Measurements from ENCODE around the gene VAPB. TPM values are rescaled to one million over a fixed set of nuclear protein-coding genes. Genes with fewer than 3 reads are reported as not detected.

Gene VAPB
- total RNA-seq, 1 donor from 2014 or later = 11.1 TPM

GRCh38 chr20:58458342-58459057 lies 69.5 kb downstream of the VAPB start:
- no peaks in the 10 kb centered on the region for H3K9me3 ChIP-seq
- no peak for TF ChIP-seq CTCF (IDR thresholded peaks at IDR 0.05)
- peaks cover 0 to 15% of the 10 kb centered on the region in 2 donors for H3K36me3 ChIP-seq
- no peaks in the 10 kb centered on the region for H3K4me1 ChIP-seq
- H3K4me3 ChIP-seq = no peak overlapping the region
- H3K27ac ChIP-seq = no peak overlapping the region
- no peak for DNase-seq (ENCODE audit: low spot score in 2 of 2)
- intact Hi-C loops (cut with DNase I) = no loop called here
- H3K27me3 ChIP-seq = no peaks in the 10 kb centered on the region

GRCh38 chr20:58459058-58459750 lies 70.2 kb downstream of the VAPB start:
- H3K9me3 ChIP-seq = no peaks in the 10 kb centered on the region
- peaks cover 0 to 15% of the 10 kb centered on the region in 2 donors for H3K36me3 ChIP-seq
- DNase-seq (ENCODE audit: low spot score in 2 of 2) = no peak
- intact Hi-C loops (cut with DNase I) = no loop called here
- no peaks in the 10 kb centered on the region for H3K27me3 ChIP-seq
- no peaks in the 10 kb centered on the region for H3K4me1 ChIP-seq
- no peak for TF ChIP-seq CTCF (IDR thresholded peaks at IDR 0.05)
- no peak overlapping the region for H3K27ac ChIP-seq
- H3K4me3 ChIP-seq = no peak overlapping the region

GRCh38 chr20:58461104-58461503 lies 72.1 kb downstream of the VAPB start:
- TF ChIP-seq CTCF (IDR thresholded peaks at IDR 0.05) = no peak
- H3K27ac ChIP-seq = no peak overlapping the region
- intact Hi-C loops (cut with DNase I) = no loop called here
- peaks cover 0 to 15% of the 10 kb centered on the region in 2 donors for H3K36me3 ChIP-seq
- DNase-seq (ENCODE audit: low spot score in 2 of 2) = no peak
- no peaks in the 10 kb centered on the region for H3K4me1 ChIP-seq
- H3K4me3 ChIP-seq = no peak overlapping the region
- no peaks in the 10 kb centered on the region for H3K9me3 ChIP-seq
- H3K27me3 ChIP-seq = no peaks in the 10 kb centered on the region

GRCh38 chr20:58461899-58462298 lies 72.9 kb downstream of the VAPB start:
- H3K4me1 ChIP-seq = no peaks in the 10 kb centered on the region
- H3K27me3 ChIP-seq = no peaks in the 10 kb centered on the region
- no peaks in the 10 kb centered on the region for H3K9me3 ChIP-seq
- H3K27ac ChIP-seq = no peak overlapping the region
- no peak for DNase-seq (ENCODE audit: low spot score in 2 of 2)
- H3K36me3 ChIP-seq = peaks cover 3 to 13% of the 10 kb centered on the region in 2 donors
- no peak overlapping the region for H3K4me3 ChIP-seq
- intact Hi-C loops (cut with DNase I) = no loop called here
- TF ChIP-seq CTCF (IDR thresholded peaks at IDR 0.05) = no peak

GRCh38 chr20:58463256-58463655 lies 74.2 kb downstream of the VAPB start:
- DNase-seq (ENCODE audit: low spot score in 2 of 2) = no peak
- H3K4me1 ChIP-seq = no peaks in the 10 kb centered on the region
- no peak overlapping the region for H3K27ac ChIP-seq
- H3K4me3 ChIP-seq = no peak overlapping the region
- no peaks in the 10 kb centered on the region for H3K27me3 ChIP-seq
- intact Hi-C loops (cut with DNase I) = no loop called here
- TF ChIP-seq CTCF (IDR thresholded peaks at IDR 0.05) = no peak
- H3K36me3 ChIP-seq = peaks cover 3 to 6% of the 10 kb centered on the region in 2 donors
- no peaks in the 10 kb centered on the region for H3K9me3 ChIP-seq

Data from ascending aorta (tissue), 2 donors.